ENCODE results near the gene OR6M1. TPM values are rescaled to one million over a fixed set of nuclear protein-coding genes. Genes with fewer than 3 reads are reported as not detected.

OR6M1 gene
- total RNA-seq, 3 donors from 2014 or later (not counting 1 experiment from before 2014, with no cell fraction given) = not detected

DNA sequence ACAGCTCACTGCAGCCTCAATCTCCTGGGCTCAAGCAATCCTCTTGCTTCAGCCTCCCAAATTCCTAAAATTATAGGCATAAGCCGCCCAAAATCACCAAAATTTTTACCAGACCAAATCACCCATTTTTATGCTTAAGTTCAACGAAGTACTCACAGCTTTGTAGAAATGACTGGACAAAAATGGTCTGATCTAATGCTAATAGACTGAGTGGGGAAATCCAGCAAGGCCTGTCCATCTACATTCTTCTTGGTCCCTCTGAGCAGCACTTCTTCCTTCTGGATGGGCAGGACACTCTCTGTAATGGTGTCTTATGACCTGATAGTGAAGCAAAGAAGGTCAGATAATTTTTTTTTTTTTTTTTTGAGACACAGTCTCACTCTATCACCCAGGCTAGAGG is 33.1 kb downstream of the OR6M1 start:
- 75% methylated on average over 2 of the region's 2 CpGs for WGBS (ENCODE audit: insufficient coverage)
- Mint-ChIP-seq H3K36me3 (no peaks in the 10 kb centered on the region), H3K4me3 (no peak overlapping the region), H3K9me3 (no peaks in the 10 kb centered on the region), H3K27ac (no peak overlapping the region), H3K4me1 (no peaks in the 10 kb centered on the region), H3K27me3 (ENCODE audit: low read depth in 2 of 2) (peaks cover 2 to 20% of the 10 kb centered on the region in 2 donors)
- Histone ChIP-seq H3K9me3 (ENCODE audit: control insufficient read depth, insufficient read depth, low read length) (no peaks in the 10 kb centered on the region), H3K27ac (ENCODE audit: low read length) (no peak overlapping the region), H3K36me3 (ENCODE audit: control insufficient read depth, insufficient read depth, low read length) (no peaks in the 10 kb centered on the region), H3K4me1 (ENCODE audit: control insufficient read depth, insufficient read depth, low read length) (no peaks in the 10 kb centered on the region), H3K4me3 (ENCODE audit: low read length) (no peak overlapping the region), H3K27me3 (ENCODE audit: control insufficient read depth, insufficient read depth, low read length) (peaks cover 3% of the 10 kb centered on the region)
- intact Hi-C loops (cut with micrococcal nuclease) = no loop called here
- ATAC-seq (no peak), DNase-seq (no peak)
- TF ChIP-seq, protein P1, sequence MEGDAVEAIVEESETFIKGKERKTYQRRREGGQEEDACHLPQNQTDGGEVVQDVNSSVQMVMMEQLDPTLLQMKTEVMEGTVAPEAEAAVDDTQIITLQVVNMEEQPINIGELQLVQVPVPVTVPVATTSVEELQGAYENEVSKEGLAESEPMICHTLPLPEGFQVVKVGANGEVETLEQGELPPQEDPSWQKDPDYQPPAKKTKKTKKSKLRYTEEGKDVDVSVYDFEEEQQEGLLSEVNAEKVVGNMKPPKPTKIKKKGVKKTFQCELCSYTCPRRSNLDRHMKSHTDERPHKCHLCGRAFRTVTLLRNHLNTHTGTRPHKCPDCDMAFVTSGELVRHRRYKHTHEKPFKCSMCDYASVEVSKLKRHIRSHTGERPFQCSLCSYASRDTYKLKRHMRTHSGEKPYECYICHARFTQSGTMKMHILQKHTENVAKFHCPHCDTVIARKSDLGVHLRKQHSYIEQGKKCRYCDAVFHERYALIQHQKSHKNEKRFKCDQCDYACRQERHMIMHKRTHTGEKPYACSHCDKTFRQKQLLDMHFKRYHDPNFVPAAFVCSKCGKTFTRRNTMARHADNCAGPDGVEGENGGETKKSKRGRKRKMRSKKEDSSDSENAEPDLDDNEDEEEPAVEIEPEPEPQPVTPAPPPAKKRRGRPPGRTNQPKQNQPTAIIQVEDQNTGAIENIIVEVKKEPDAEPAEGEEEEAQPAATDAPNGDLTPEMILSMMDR (IDR thresholded peaks at IDR 0.05) = no peak

DNA sequence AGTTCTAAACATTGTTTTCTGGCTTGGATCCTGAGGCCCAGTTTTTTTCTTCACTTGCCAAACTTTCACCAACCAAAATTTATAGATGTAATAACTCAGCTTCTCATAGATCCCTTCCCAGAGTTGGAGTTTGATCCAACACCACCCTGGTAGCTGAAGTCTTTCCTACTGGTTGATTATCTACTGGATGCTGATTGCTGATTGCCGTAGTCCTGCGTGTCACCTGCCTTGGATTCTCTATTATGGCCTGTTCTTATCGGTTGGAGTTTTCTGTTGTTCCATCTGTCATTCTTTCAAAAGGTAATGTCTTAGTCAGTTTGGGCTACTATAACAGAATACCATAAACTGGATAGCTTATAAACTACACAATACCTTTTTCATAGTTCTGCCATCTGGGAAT is 34.5 kb downstream of the OR6M1 start:
- DNase-seq (no peak), ATAC-seq (no peak)
- H3K4me3 ChIP-seq (ENCODE audit: low read length) = no peak overlapping the region
- H3K36me3 ChIP-seq (ENCODE audit: control insufficient read depth, insufficient read depth, low read length) = no peaks in the 10 kb centered on the region
- TF ChIP-seq, protein P1 (IDR thresholded peaks at IDR 0.05) = no peak
- intact Hi-C loops (cut with micrococcal nuclease) = no loop called here
- H3K36me3 Mint-ChIP-seq = no peaks in the 10 kb centered on the region
- no peaks in the 10 kb centered on the region for H3K27me3 ChIP-seq (ENCODE audit: control insufficient read depth, insufficient read depth, low read length)
- H3K4me3 Mint-ChIP-seq = no peak overlapping the region
- peaks cover 8 to 20% of the 10 kb centered on the region in 2 donors for H3K27me3 Mint-ChIP-seq (ENCODE audit: low read depth in 2 of 2)
- H3K4me1 ChIP-seq (ENCODE audit: control insufficient read depth, insufficient read depth, low read length) = no peaks in the 10 kb centered on the region
- WGBS (ENCODE audit: insufficient coverage) = 100% methylated on average over 3 of the region's 3 CpGs
- no peak overlapping the region for H3K27ac Mint-ChIP-seq
- no peaks in the 10 kb centered on the region for H3K4me1 Mint-ChIP-seq
- no peak overlapping the region for H3K27ac ChIP-seq (ENCODE audit: low read length)
- H3K9me3 Mint-ChIP-seq = no peaks in the 10 kb centered on the region
- no peaks in the 10 kb centered on the region for H3K9me3 ChIP-seq (ENCODE audit: control insufficient read depth, insufficient read depth, low read length)

DNA sequence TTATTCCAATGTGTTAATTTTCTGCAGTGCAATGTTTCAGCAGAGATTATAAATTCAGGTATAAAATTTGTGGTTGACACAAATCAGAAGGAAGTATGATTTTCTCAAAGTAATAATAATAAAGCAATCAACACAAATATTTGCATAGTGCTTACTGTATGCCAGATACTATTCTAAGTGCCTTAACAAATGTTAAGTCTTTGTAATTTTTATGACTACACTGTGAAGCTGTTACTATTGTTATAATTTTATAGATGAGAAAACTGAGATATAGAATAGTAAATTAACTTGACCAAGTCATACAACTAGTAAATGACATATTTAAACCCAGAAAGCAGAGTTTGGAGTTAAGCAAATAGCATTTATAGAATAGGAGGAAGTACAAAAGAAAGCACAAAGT is 35.4 kb downstream of the OR6M1 start:
- DNase-seq (no peak), ATAC-seq (no peak)
- Histone ChIP-seq H3K36me3 (ENCODE audit: control insufficient read depth, insufficient read depth, low read length) (no peaks in the 10 kb centered on the region), H3K27ac (ENCODE audit: low read length) (no peak overlapping the region), H3K4me3 (ENCODE audit: low read length) (no peak overlapping the region), H3K9me3 (ENCODE audit: control insufficient read depth, insufficient read depth, low read length) (no peaks in the 10 kb centered on the region), H3K4me1 (ENCODE audit: control insufficient read depth, insufficient read depth, low read length) (no peaks in the 10 kb centered on the region), H3K27me3 (ENCODE audit: control insufficient read depth, insufficient read depth, low read length) (no peaks in the 10 kb centered on the region)
- H3K27me3 Mint-ChIP-seq (ENCODE audit: low read depth in 2 of 2) = peaks cover 8 to 26% of the 10 kb centered on the region in 2 donors
- no peaks in the 10 kb centered on the region for H3K4me1 Mint-ChIP-seq
- intact Hi-C loops (cut with micrococcal nuclease) = no loop called here
- H3K4me3 Mint-ChIP-seq = no peak overlapping the region
- TF ChIP-seq, protein P1 (IDR thresholded peaks at IDR 0.05) = no peak
- no peaks in the 10 kb centered on the region for H3K36me3 Mint-ChIP-seq
- H3K9me3 Mint-ChIP-seq = no peaks in the 10 kb centered on the region
- H3K27ac Mint-ChIP-seq = no peak overlapping the region

DNA sequence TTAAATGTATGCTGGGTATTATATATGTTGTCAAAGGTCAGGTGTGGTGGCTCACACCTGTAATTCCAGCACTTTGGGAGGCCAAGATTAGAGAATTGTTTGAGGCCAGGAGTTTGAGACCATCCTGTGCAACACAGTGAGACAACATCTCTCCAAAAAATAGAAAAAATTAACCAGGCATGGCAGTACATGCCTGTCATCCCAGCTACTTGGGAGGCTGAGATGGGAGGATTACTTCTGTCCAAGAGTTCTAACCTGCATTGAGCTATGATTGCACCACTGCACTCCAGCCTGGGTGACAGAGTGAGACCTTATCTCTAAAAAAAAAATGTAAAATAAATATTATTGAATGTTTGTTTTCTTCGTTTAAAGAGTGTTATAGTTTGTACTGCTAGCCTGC is 40.5 kb downstream of the OR6M1 start:
- Mint-ChIP-seq H3K36me3 (peaks cover 15% of the 10 kb centered on the region), H3K27ac (no peak overlapping the region), H3K9me3 (peaks cover 4 to 8% of the 10 kb centered on the region in 2 donors), H3K4me1 (no peaks in the 10 kb centered on the region), H3K27me3 (ENCODE audit: low read depth in 2 of 2) (peaks cover 17 to 20% of the 10 kb centered on the region in 2 donors), H3K4me3 (no peak overlapping the region)
- intact Hi-C loops (cut with micrococcal nuclease) = no loop called here
- TF ChIP-seq, protein P1 (IDR thresholded peaks at IDR 0.05) = no peak
- Histone ChIP-seq H3K27me3 (ENCODE audit: control insufficient read depth, insufficient read depth, low read length) (peaks cover 2% of the 10 kb centered on the region), H3K36me3 (ENCODE audit: control insufficient read depth, insufficient read depth, low read length) (no peaks in the 10 kb centered on the region), H3K4me1 (ENCODE audit: control insufficient read depth, insufficient read depth, low read length) (no peaks in the 10 kb centered on the region), H3K9me3 (ENCODE audit: control insufficient read depth, insufficient read depth, low read length) (peaks cover 13% of the 10 kb centered on the region), H3K4me3 (ENCODE audit: low read length) (no peak overlapping the region), H3K27ac (ENCODE audit: low read length) (no peak overlapping the region)
- no CpG with 5 or more reads among the region's 1 CpG for WGBS (ENCODE audit: insufficient coverage)
- no peak for ATAC-seq
- no peak for DNase-seq
